DMS 273 treated with DMSO at 0.1 percent for 48 hours (cell line): ENCODE results near the gene MAFF.
"Not testable (repeated sequence)": the region's sequence is repeated elsewhere in the genome, so short reads cannot be mapped to it uniquely, and the experiment has no call there.

Source experiments
- DNase-seq: peaks from one replicate; lab custom pipeline; 2025; lab: John Stamatoyannopoulos, UW

MAFF gene

GRCh38 chr22:38201711-38202436 lies at the start of gene MAFF:
Gene MAFF, plus strand, starts transcription at chr22:38201994. Its CDS starts 11,860 bp downstream, at chr22:38213854.
- peak; percentile 68 for DNase-seq

GRCh38 chr22:38153821-38154562 lies 47.8 kb upstream of the MAFF start:
- peak; percentile 80 for DNase-seq

GRCh38 chr22:38154563-38154915 lies 47.3 kb upstream of the MAFF start:
- DNase-seq = not testable (repeated sequence)

DNA sequence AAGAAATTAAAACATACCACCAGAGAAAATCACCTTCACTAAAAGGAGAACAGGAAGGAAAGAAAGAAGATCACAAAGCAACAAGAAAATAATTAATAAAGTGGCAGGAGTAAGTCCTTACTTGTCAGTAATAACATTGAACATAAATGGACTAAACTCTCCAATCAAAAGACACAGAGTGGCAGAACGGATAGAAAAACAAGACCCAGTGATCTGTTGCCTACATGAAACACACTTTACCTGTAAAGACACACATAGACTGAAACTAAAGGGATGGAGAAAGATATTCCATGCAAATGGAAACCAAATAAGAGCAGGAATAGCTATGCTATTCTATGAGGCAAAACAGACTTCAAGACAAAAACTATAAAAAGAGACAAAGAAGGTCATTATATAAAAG lies 46.1 kb upstream of the MAFF start:
- no peak for DNase-seq

GRCh38 chr22:38162881-38163843 lies 38.6 kb upstream of the MAFF start:
- no peak for DNase-seq

DNA sequence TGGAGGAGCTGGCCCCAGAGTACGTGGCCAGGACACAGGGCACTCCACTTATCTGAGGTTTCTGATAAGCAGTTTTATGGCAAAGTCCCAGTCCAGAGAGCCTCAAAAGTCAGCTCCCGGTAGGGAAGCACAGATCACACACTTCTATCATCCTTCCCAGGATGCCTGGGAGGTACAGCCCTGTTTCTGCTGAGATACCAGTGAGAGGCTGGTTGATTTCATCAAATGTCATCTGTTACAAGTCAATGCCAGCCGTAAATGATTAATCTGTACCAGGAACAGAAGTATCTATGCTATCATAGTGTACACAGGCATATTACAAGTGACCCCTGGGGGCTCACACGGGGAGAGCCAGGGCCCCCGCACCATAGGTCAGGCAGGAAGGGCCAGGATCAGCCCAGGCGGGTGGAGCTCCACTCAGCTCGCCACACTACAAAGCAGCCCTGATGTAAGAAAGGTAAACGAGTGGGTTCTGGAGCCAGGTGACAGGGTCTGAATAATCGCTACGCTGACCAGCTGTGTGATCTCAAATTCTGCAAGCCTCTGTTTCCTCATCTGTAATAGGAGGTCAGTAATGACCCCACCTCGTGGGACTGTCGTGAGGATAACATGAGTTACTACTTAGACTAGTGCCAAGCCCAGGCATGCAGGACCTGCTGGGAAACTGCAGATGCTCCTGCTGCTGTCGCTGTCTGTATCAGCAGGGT lies 37.8 kb upstream of the MAFF start:
- no peak for DNase-seq

GRCh38 chr22:38164551-38164918 lies 37.3 kb upstream of the MAFF start:
- DNase-seq = no peak

- no peak for DNase-seq
Measured at GRCh38 chr22:38165922-38166593, 35.7 kb upstream of the MAFF start.

- no peak for DNase-seq
Measured at GRCh38 chr22:38167988-38168407, 33.8 kb upstream of the MAFF start.

DNA sequence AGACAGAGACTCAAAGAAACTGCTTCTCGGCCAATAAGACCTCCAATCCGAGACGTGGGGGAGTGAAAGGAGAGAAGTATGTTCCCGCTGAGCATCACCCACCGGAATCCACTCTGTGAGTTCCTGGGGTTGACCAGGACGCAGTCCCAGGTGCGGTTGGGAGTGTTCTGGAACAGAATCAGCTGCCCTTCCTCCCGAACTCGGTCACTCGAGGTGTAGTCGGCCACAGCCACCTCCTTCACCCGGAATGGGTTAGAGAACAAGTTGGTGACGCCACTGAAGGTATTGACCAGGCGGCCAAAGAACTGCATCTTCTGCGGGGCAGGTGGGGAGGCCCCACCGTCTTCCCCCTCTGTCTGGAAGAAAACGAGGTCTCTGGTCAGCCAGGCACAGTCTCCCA lies 32.7 kb upstream of the MAFF start:
- DNase-seq = no peak

DNA sequence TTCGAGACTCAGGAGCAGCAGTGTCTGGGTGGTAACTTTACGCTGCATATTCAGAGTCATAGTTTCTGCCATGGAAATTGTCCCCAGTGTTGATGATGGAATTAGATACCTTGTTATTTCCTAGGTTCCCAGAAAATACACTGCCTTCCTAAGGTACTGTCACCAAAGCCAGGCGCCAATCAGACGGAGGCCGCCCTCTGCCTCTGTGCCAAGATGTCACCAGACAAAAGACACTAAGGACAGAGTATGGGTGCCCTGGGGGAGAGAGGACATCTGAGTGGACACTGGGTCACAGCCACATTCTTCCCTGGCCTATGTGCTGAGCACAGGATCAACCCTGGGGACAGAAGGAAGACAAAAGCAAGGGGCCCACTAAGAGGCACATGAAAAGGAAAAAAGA lies 31.3 kb upstream of the MAFF start:
- DNase-seq = no peak

GRCh38 chr22:38171927-38172831 lies 29.6 kb upstream of the MAFF start:
- DNase-seq = peak; percentile 70

GRCh38 chr22:38172832-38173640 lies 28.8 kb upstream of the MAFF start:
- no peak for DNase-seq

- DNase-seq = no peak
Measured at GRCh38 chr22:38173641-38173906, 28.2 kb upstream of the MAFF start.

DNA sequence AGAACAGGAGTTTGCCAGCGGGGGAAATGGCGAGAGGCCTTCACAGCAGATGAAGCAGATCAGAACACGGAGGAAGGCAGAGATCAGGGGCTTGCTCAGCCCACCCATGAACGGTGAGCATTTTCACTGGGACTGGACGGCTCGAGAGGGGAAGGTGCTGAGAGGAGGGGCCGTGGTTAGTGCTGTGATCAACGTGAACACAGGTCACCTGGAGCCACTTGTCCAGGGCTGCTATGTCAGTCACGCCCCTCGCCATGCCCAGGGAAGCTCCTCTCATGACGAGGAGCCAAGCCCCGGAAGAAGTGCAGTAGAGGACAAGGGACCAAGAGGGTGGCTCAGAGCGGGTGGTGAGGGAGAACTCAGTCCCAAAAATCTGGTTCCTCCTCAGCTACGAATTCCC lies 27.2 kb upstream of the MAFF start:
- no peak for DNase-seq

DNA sequence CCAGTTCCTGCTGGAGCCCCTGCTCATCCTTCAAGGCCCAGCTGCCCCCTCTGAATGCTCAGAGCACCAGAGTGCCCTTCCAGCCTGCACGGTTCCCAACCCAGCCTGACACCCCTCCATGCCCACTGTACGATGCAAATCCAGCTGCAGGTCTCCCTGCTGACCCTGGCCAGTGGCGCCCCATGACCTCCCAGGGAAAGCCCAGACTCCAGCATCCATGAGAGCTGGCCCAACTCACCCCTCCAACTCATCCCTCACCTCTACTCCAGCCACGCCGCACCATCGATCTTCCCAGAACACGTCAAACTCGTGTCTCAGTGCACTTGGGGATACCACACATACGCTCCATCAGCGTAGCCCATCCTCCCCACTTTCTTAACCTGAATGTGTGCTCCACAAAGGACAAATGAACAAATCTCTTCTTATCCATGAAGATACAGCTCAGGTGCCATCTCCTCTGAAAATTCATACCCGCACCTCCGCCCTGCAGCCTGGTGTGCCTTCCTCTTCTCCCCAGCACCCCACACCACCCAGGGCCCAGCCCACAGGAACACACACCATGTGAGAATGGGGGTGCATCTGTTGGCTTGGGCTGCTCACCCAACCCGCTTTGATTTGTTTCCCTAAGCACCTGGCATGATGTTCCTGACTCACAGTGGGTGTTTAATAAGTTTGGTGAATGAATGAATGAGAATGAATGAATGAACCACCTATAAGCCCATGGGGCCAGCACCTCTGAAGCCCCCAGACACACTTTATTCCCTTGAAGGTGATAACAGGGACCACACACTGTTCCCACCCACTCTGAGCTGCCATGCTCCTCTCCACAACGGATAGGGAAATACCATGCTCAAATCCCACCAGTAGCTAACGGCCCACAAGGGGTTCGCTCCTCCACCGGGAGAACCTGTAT lies 26.3 kb upstream of the MAFF start:
- DNase-seq = no peak

GRCh38 chr22:38176170-38176741 lies 25.5 kb upstream of the MAFF start:
- no peak for DNase-seq

- DNase-seq = no peak
Measured at GRCh38 chr22:38177044-38177443, 24.8 kb upstream of the MAFF start.
